HG03460 (cell line): ENCODE measurements around the gene NFYB.
"Not testable (repeated sequence)": the region's sequence is repeated elsewhere in the genome, so short reads cannot be mapped to it uniquely, and the experiment has no call there.

Source experiments
- ATAC-seq: cut with Tn5 transposase; IDR thresholded peaks from one replicate; pipeline ENCODE4 v1.9.1; 2021; ENCODE audit not compliant: unreplicated experiment

Gene NFYB

DNA sequence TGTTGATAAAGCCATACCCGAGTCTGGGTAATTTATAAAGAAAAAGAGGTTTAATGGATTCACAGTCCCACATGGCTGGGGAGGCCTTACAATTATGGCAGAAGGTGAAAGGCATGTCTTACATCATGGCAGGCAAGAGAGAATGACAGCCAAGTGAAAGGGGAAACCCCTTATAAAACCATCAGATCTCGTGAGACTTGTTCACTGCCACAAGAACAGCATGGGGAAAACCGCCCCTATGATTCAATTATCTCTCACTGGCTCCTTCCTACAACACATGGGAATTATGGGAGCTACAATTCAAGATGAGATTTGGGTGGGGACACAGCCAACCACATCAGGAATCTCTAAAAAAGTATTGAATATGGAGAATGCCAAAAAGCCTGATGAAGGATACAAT is 25.0 kb upstream of the NFYB start:
- not testable (repeated sequence) for ATAC-seq

DNA sequence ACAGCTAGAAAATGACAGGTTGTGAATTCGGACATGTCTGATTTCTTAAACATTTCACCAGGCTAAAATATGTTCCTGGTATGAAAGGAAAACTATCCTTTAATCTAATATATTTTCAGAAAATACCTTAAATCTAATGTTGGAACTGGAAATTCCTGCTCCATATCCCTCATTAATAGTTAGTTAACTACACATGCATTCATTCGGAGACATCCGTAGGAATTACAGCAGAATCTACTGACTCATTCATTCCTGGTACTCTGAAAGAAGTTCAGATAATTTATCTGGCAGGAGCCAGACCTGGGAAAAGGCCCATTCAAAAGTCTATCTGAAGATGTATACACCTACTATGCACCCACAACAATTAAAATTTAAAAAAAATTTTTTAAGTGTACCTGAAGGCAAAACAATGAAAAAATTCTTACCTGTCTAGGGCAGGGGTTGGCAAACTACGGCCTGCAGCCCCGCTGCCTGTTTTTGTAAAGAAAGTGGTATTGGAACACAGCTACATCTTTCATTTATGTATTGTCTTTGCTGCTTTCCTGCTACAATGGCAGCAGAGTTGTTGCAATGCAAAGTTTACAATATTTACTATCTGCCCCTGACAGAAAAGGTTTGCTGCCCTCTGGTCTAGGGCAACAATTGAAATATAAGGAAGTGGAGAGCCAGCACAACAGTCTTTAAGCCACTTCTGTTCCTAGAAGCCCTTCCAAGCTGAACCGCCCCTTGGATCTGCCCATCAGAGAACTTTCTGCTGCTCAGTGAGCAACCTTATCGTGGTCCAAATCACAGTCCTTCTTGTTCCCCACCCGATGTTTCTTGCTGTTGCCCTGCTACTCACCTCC is 17.9 kb upstream of the NFYB start:
- ATAC-seq, result no peak

DNA sequence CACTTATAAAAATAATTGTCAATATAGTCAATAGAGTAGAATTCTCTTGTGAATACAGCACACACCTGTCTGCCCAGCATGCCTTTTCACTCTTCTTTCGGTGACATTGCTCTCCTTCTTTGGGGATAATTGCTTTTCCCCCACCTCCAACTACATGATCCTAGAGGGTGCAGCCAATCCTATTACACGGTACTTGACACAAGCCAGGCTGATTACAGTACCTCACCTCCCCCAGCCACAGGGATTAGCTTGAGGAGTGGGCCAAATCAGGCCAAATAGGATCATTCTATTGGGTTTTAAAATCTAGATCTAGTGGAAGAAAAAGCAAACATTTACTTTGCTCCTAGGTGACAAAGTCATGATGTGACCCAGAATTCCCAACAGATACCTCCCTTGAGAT is 16.8 kb upstream of the NFYB start:
- ATAC-seq, result no peak

DNA sequence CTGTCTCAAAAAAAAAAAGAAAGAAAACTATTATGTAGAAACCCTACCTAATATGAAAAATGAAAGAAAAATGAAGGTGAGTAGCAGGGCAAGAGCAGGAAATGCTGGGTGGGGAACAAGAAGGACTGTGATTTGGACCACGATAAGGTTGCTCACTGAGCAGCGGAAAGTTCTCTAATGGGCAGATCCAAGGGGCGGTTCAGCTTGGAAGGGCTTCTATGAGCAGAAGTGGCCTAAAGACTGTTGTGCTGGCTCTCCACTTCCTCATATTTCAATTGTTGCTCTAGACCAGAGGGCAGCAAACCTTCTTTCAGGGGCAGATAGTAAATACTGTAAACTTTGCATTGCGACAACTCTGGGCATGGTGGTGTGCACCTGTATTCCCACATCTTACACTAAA is 16.3 kb upstream of the NFYB start:
- no peak for ATAC-seq

DNA sequence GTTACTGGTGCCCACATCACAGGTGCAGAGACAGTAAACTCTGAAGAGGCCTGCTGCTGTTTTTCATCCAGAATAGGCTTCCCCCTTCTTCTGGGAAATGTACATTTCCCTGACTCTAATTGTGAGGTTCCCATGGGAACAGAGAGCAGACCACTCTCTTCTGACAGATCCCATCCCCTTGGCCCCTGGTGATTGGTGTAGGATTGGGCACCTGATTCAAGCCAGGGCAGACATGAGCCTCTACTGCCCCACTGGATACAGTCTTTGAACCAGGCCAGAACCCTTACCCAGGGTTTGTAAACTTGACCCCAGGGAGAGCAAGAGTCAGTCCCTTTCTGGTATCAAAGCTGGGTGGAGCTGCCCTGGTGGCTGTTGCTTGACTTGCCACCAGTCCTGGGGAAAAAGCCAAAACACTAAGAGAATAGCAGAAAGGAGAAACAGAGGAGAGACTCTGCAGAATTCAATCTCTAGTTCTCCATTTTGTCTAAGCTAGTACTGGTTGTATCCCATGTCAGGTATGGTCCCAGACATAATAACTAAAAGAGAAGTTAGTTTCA is 14.8 kb upstream of the NFYB start:
- no peak for ATAC-seq

DNA sequence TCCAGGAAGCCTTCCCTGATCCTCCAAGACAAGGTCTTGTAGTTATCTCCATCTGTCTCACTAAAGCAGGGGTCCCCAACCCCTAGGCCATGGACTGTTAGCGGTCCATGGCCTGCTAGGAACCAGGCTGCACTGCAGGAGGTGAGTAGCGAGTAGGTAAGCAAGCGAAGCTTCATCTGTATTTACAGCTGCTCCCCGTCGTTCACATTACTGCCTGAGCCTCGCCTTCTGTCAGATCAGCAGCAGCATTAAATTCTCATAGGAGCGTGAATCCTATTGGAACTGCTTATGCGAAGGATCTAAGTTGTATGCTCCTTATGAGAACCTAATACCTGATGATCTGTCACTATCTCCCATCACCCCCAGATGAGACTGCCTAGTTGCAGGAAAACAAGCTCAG is 12.4 kb upstream of the NFYB start:
- ATAC-seq, result no peak

DNA sequence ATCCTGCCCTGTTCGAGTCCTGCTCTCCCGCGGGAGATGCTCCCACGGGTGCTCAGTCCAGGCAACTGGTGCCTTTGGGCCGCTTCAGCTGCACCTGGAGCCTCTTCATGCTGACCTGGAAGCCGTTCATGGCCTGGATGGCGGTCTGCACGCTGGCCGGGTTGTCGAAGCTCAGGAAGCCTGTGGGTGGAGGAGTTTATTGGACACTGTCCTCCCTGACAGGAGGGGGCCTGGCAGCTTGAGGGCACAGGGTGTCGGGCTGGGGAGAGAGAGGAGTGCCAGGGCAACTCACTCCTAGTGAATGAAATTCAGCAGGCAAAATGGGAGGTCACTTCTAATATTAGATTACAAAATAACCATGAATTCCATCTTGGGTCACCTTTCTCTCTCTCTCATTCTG is 9.3 kb upstream of the NFYB start:
- ATAC-seq, result no peak

DNA sequence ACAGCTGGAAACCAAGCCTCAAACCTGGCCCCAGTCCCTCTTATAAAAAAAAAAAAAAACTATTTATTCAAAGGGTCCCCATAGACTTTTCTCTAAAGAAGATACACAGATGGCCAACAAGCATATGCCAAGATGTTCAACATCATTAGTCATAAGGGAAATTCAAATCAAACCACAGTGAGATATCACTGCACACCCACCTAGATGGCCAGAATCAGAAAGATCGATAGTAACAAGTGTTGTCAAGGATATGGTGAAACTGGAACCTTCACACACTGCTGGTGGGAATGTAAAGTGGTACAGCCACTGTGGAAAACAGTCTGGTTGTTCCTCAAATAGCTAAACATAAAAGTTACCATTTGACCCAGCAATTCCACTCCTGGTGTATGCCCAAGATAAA is 5.9 kb upstream of the NFYB start:
- no peak for ATAC-seq

DNA sequence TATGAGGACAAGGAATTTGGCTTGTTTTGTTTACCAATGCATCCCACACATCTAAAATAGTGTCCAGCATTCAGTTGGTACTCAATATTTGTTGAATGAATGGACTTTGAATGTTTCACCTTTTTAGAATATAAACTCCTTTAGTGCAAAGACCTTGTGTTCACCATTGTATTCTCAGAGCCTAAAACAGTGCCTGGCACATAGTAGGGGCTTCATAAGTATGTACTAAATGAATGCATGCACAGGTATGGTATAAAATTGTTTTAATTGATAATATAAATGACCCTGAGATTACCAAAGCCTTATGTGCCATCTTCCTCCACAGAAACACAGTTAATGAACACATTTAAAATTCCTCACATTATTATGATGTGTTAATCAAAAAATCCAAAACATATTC is 5.0 kb upstream of the NFYB start:
- no peak for ATAC-seq

DNA sequence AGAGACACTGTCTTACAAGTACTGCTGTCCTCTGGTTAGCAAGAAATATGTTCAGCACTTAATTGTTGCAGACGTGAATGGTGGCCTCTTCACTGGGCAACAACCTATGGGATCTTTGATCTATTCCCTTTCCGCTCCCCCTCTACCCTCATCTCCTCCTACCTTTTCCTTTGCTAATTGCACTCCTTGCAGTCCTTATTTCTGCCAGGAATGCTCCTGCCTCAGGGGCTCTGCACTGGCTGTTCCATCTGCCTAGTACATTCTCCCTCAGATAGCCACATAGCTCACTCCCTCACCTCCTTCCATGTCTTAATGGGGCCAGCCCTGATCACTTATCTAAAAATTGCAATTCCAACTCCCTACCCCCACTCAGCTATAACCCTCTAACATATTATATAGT is 4.5 kb upstream of the NFYB start:
- no peak for ATAC-seq

DNA sequence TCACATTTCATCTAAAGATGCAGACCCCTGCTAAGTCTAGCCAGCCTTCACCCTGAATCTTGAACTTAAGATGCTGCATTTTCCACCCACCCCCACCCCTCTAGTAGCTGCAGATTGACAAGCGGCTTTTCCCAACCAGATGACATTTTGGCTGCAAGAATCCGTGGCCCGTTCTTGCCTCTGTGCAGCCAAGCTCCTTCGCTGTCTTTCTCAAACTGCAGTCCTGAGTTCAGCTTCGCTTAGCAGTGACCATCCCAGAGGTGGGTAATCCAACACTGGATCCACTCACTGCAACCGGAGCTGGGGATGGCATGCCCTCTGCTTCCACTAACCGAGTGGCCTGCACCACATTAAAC is 765 bp upstream of the NFYB start:
- no peak for ATAC-seq

DNA sequence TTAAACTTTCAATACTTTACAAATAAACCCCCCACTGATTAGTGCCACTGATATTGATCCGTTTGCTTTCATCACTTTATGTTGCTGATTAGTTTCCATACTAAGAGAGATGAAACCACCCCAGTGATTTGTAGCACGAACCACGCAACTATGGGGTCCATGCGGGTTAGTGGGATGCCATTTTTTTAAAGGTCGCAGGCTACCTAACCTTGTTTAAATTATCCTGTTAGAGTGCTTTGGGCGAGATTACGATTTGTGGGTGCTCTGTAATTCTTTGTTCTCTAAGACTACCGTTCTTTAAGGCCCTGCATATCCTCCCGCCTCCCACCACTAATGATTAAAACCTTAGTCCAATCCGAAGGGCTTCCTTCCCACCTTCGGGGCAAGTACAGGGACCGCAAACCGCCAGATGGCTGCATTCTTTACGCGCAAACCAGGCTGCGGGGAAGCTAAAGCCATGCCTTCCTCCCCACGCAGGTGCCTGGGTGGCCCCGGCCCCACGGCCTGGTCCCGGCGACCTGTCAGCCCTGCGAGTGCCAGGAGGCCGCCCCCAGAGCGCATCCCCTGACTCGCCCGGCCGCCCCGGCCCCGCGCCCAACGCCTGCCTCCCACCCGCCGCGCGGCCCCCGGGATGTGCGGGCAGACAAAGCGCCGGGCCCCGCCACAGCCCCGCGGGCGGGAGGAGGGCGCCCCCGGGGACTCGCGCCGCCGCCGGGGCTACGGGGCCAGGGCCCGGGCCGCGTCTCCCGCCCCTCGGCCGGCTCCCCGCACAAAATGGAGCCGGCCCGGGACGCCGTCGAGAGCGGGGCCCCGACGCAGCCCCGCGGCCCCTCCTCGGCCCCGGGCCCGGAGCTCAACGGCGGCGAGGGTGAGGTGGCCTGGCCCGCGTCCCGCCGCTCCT is 759 bp downstream of the NFYB start:
- ATAC-seq, result peak; percentile 43

DNA sequence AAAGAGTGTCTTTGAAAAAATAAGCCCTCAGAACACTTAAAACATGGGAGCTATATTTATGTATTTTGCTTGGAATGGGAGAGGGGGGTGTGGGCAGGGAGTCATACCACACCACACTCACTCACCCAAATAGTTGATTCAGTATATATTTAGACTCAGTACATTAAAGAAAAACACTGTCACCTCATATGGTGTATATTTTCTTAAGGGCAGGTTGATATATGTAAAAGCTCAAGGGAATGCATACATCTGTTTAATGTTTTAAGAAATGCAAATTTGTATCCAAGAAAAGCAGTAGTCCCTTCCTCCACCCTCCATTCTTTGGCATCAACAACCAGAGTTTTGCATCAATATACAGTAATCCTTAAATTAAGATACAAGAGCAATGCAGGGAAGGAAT is 1.4 kb downstream of the NFYB start:
- no peak for ATAC-seq

DNA sequence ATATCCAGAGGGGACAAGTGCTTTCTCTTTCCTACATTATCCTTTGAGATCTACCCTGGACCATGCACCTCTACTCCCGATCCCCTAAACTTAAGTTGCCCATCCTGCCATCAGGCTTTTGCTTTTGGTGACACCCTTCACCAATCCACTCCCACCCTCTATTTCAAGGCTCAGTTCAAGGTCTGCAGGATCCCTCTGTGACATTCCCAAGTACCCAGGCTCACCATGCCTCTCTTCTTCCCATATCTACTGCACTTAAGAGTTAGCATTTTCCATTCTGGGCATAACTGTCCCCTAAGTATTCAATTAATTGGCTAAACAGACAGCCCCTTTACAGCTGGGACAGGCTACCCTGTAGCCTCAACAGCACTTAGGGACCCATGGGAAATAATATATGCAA is 3.1 kb downstream of the NFYB start:
- no peak for ATAC-seq

DNA sequence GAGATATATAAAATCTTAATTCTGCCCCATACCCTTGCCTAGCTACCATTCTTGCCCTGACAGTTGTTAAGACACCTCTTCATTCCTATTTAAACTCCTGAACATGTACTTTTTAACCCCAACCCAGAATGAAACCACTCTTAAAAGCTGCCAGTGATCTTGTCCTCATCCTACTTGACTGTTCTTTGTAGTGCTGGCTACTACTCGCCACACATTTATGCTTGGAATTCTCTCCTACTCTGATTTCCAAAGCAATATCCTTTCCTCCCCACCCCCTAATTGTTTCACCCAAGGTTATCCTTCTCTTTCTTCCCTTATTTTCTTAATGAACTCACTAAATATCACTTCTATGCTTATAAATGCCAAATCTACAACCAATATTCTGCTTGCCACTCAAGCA is 4.1 kb downstream of the NFYB start:
- no peak for ATAC-seq

DNA sequence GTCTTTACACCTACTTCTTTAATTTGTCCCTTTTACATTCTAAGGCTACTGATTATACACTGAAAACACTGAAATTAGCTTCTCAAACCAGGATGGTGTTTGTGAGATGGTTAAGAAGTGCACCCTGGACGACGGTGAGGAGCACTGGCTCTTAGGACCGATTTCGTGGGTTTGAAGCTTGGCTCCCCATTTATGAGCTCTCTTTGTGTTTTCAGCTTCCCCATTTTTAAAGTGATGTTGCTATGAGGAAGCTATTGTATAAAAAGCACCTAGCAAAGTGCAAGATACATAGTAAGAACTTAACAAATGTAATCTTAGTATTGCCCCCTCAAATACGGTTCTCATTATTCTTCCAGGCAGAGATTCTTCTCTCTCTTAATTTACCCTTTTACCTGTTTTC is 4.7 kb downstream of the NFYB start:
- no peak for ATAC-seq

DNA sequence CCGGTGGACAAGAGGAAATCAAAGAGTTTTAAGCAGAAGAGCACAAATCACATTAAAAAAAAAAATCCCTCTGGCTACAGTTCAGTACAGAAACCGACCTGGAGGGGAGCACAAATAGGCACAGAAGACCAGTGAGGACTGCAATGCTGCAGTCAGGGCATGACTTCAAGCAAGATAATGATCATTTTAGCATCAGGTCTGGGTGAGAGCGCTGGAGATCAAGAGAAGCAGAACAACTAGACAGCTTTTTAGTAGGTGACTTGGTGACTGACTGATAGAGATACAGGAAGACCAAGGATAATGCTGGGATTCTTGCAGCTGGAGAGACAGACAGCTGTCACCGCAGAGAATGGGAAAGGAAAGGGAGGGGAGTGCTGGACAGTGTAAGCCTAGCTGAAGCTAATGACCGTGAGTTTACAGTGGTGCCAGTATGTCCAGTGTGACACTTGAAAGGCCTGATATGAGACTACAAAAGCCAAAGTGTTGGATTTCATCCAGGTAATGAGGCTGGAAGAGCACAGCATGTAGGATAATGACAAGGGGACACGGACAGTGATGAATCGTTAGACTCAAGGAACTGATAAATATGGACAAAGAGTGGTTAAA is 5.6 kb downstream of the NFYB start:
- ATAC-seq, result no peak

DNA sequence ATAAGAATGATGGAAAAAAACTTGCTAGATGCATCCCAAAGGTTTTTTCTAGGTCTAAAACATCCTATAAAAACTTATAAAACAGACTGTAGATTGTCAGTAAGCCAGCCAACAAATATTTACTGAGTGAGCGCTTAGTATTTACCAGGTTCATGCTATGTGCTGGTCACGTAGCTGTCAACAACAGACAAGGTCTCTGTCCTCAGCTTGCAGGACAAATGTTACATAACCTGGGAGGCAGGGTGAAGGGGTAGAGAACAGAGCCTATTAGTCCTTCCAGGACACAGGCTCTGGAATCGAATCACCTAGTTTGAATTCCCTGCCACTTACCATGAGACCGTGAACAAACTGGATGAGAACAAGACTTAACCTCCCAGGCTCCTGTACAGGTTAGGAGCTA is 6.4 kb downstream of the NFYB start:
- no peak for ATAC-seq

DNA sequence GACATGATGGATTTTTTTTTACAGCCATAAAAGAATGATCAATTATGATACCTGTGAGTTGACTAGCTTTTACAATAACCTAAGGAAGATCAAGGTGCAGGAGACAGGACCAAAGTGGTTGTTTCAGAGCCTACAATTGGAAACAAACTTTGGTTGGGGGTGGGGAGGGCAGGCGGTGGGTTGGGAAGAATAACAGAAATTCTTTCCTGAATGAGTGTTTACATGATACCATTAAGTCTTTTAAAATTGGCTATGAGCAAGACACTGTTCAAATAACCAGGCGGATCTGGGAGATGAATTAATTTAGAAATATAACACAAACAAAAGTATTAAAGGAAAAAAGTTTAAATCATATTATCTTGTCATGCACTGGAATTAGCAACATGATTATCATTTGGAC is 7.2 kb downstream of the NFYB start:
- no peak for ATAC-seq

DNA sequence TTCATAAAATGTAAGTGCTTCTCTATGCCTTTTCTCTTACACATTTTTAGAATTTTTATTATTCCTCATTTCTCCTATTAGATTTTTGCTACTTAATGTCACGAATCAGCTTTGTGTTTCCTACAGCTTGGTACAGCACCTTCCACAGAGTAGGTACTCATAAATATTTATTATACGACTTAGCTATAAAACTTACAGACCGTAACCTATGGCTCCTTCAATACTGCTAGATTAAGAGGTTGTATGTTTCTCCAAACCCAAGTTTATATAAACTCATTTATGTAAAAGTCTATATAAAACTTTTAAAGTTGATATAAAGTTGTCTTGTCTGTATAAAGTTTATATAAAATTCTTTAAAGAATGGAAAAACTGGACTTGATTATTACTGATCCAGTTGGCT is 11.5 kb downstream of the NFYB start:
- no peak for ATAC-seq

DNA sequence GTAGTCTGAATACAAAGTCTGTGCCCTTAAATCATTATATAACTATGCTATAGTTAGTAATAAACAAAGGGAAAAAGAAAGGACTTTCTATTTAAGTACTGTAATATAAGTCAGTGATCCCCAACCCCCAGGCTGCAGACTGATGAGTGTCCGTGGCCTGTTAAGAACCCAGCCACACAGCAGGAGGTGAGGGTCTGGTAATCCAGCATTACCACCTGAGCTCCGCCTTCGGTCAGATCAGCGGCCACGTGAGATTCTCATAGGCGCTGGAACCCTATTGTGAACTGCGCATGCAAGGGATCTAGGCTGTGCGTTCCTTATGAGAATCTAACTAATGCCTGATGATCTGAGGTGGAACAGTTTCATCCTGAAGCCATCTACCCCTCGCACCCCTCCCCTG is 15.7 kb downstream of the NFYB start:
- ATAC-seq, result no peak

DNA sequence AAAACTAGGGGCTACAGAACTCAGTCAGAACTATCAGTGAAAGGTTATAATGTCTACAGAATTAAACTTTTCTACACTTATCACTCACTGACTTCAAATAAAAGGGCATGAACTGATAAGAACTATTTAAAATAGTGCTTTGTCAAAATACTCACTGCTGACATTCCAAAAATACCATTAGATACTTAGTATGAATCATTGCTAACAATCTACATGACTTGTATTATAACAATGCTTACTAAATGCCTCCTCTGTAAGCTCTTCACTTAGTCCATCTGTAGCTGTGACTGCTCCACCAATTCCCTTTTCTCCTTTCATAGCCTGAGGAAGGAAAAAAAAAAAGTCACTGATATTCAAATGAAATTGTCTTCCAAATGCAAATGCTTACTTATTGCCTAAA is 17.0 kb downstream of the NFYB start:
- ATAC-seq, result no peak
